Endothelial cell of umbilical vein (primary cell): ENCODE results near the gene NEU2. TPM values are rescaled to one million over a fixed set of nuclear protein-coding genes. Genes with fewer than 3 reads are reported as not detected.

ENCODE experiments used
- BruUV-seq: library from RNA; stranded (reverse); fragments of 400-500 nt; replicated peaks from 2 replicates; lab custom pipeline; 2021; lab: Mats Ljungman, UMichigan
- CTCF ChIA-PET: fragments of 300-600, 350-600 bp; sonication (Branson Sonifier 250); formaldehyde crosslinking; loops from one replicate; lab custom pipeline; 2021; ENCODE audit warnings: antibody characterized with exemption, inconsistent platforms; lab: Charles Lee
- POLR2A ChIA-PET: fragments of 300-600, 350-600 bp; sonication (Branson Sonifier 250); formaldehyde crosslinking; loops from one replicate; lab custom pipeline; 2021; ENCODE audit warnings: antibody characterized with exemption, inconsistent platforms; lab: Charles Lee
- DNase-seq: peaks from one replicate; pipeline ENCODE4 v3.0.0-alpha.2; 2011; ENCODE audit warnings: low read depth, low spot score
- FAIRE-seq: peaks from 2 replicates; lab custom pipeline; 2011; peaks lifted over from hg19 to GRCh38; lab: Jason Lieb, UNC
- H2AFZ ChIP-seq: 2 replicates; pipeline ENCODE4 v1.6.0; 2012; ENCODE audit warnings: low read depth, low read length, control low read depth, inconsistent platforms
- H3K27ac ChIP-seq: 2 replicates; pipeline ENCODE4 v1.5.1; 2011; ENCODE audit warnings: low read depth, mild to moderate bottlenecking, control low read depth, low read length, moderate library complexity; ENCODE audit not compliant: insufficient read depth
- H3K27me3 ChIP-seq, 2 experiments: 2 replicates each; pipeline versions ENCODE4 v1.6.0 to v1.6.1; 2011; ENCODE audit warnings: low read length in 2 of 2, mixed read lengths in 1 of 2; ENCODE audit not compliant: control insufficient read depth in 2 of 2, insufficient read depth in 2 of 2
- H3K36me3 ChIP-seq, 2 experiments: 2 replicates in 1 of 2; 3 replicates in 1 of 2; pipeline ENCODE4 v1.5.1; 2011; ENCODE audit warnings: low read length in 2 of 2, mild to moderate bottlenecking in 1 of 2, moderate library complexity in 1 of 2; ENCODE audit not compliant: control insufficient read depth in 2 of 2, insufficient read depth in 2 of 2; ENCODE audit errors: extremely low read depth in 1 of 2
- H3K4me1 ChIP-seq: 3 replicates; pipeline ENCODE4 v1.5.1; 2011; ENCODE audit warnings: mild to moderate bottlenecking, low read length; ENCODE audit not compliant: control insufficient read depth, insufficient read depth; ENCODE audit errors: extremely low read depth
- H3K4me2 ChIP-seq: 2 replicates; pipeline ENCODE4 v1.6.1; 2011; ENCODE audit warnings: low read length, control low read depth, mixed read lengths; ENCODE audit not compliant: insufficient read depth
- H3K4me3 ChIP-seq, 3 experiments: fragments of 200-600 bp in 1 of 3; sonication (generic), shearing (Covaris generic) in 1 of 3; replicated peaks in 1 of 3; 2 replicates each; pipeline ENCODE4 v1.5.1; 2011 to 2016; ENCODE audit warnings: control low read depth in 3 of 3, low read length in 3 of 3, mild to moderate bottlenecking in 2 of 3, inconsistent platforms in 1 of 3, low read depth in 1 of 3, moderate library complexity in 1 of 3; ENCODE audit not compliant: insufficient read depth in 1 of 3
- H3K79me2 ChIP-seq: 2 replicates; pipeline ENCODE4 v1.6.0; 2012; ENCODE audit warnings: low read length, inconsistent platforms; ENCODE audit not compliant: control insufficient read depth, insufficient read depth
- H3K9ac ChIP-seq: replicated peaks from 2 replicates; pipeline ENCODE3; 2011; ENCODE audit warnings: low read length, control low read depth; ENCODE audit not compliant: insufficient read depth; ENCODE audit errors: extremely low read depth
- H3K9me1 ChIP-seq: replicated peaks from 3 replicates; pipeline ENCODE4 v1.6.0; 2011; ENCODE audit warnings: mild to moderate bottlenecking, low read length; ENCODE audit not compliant: control insufficient read depth, insufficient read depth; ENCODE audit errors: extremely low read depth
- H3K9me3 ChIP-seq: replicated peaks from 2 replicates; pipeline ENCODE4 v1.5.1; 2012; ENCODE audit warnings: low read length, inconsistent platforms; ENCODE audit not compliant: control insufficient read depth, insufficient read depth
- H4K20me1 ChIP-seq: replicated peaks from 2 replicates; pipeline ENCODE3; 2011; ENCODE audit warnings: mild to moderate bottlenecking, low read length; ENCODE audit not compliant: control insufficient read depth, insufficient read depth; ENCODE audit errors: extremely low read depth
- EZH2 ChIP-seq: IDR thresholded peaks from 2 replicates; pipeline ENCODE4 v1.6.1; 2012; ENCODE audit warnings: borderline replicate concordance, low read depth, mild to moderate bottlenecking, moderate library complexity, low read length, inconsistent platforms; ENCODE audit not compliant: severe bottlenecking
- FOS ChIP-seq: IDR thresholded peaks from 2 replicates; pipeline ENCODE4 v1.6.1; 2011; ENCODE audit warnings: mild to moderate bottlenecking, low read length, moderate library complexity, borderline replicate concordance; ENCODE audit not compliant: insufficient read depth
- GATA2 ChIP-seq: IDR thresholded peaks from 2 replicates; pipeline ENCODE4 v1.7.0; 2011; ENCODE audit warnings: low read depth, mild to moderate bottlenecking, moderate library complexity, mixed read lengths, low read length; ENCODE audit not compliant: insufficient read length, insufficient read depth
- JUN ChIP-seq: IDR thresholded peaks from 2 replicates; pipeline ENCODE4 v1.6.1; 2011; ENCODE audit warnings: borderline replicate concordance, low read depth; ENCODE audit not compliant: insufficient read length, insufficient read depth
- POLR2A ChIP-seq: IDR thresholded peaks from 2 replicates; pipeline ENCODE4 v1.6.1; 2012; ENCODE audit warnings: low read depth, mild to moderate bottlenecking, control low read depth, low read length
- POLR2AphosphoS5 ChIP-seq: IDR thresholded peaks from 2 replicates; pipeline ENCODE4 v1.6.1; 2012; ENCODE audit warnings: low read depth, mild to moderate bottlenecking, control low read depth, low read length, moderate library complexity; ENCODE audit not compliant: insufficient read depth
- dilution Hi-C: fragments of 300-500 bp; cut with MboI; formaldehyde crosslinking; loops from one replicate; pipeline ENCODE4 v1.15.0; 2019; ENCODE audit warnings: low sequenced_read_pairs; ENCODE audit not compliant: extremely low pct_ligation_motif_present
- intact Hi-C: fragments of 100-400 bp; cut with micrococcal nuclease; formaldehyde crosslinking; loops from one replicate; pipeline ENCODE4 v1.10.0; 2022
- polyA plus RNA-seq, 4 experiments: library from polyadenylated mRNA; depleted of rRNA in 3 of 4; stranded (reverse) in 3 of 4; unstranded in 1 of 4; fragments of >200 nt; gene quantifications; 2 replicates each; pipeline versions ENCODE4 v1.2.1 to v1.2.3, GENCODE V29; 2011 to 2012; ENCODE audit warnings: missing spikeins in 1 of 4
- total RNA-seq: library from RNA; stranded (reverse); gene quantifications from 2 replicates; pipeline ENCODE4 v1.2.3, GENCODE V29; 2021
- TF ChIP-seq, protein P1 (sequence below): IDR thresholded peaks from 2 replicates; pipeline ENCODE4 v1.6.1; 2011; ENCODE audit not compliant: insufficient read depth, insufficient read length
- TF ChIP-seq, protein P2 (sequence below), 2 donors: IDR thresholded peaks; 1 replicate in 1 of 2; 2 replicates in 1 of 2; pipeline ENCODE4 v1.5.1; 2011; ENCODE audit warnings: low read length in 2 of 2, mild to moderate bottlenecking in 2 of 2, moderate library complexity in 2 of 2, control low read depth in 1 of 2, inconsistent platforms in 1 of 2, low read depth in 1 of 2; ENCODE audit not compliant: insufficient read depth in 1 of 2; ENCODE audit errors: extremely low read depth in 1 of 2

Gene NEU2
- total and polyA plus RNA-seq, 2 donors (not counting 3 experiments of a cell fraction or from before 2014, with no cell fraction given), result not detected

DNA sequence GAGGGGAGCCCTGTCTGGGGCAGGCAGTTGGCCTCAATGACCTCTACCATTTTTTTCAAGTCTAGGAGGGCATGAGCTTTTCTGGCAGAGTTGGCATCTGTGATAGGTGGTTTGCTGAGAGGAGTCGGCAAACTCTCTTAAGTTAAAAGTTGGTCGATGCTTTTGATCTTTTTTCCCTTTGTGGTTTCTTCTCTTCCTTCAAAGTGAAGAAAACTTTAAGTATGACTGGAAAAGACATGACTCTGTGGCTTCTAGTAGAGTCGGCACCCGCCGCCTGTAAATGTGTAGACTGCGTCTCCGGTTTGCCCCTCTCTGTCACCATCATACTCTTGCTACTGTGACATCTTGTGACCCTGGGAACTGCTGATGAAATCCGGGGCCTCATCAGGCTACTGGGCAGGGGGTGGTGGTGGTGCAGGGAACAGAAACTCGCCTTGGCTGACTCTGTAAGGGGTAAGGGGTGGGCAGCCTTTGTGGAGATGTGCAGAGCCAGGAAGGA is 48.8 kb downstream of the NEU2 start:
- Histone ChIP-seq H3K9me3 (no peaks in the 10 kb centered on the region), H3K4me2 (no peak overlapping the region), H2AFZ (no peak overlapping the region), H3K4me3 (no peak overlapping the region), H3K27ac (no peak overlapping the region), H3K9me1 (no peaks in the 10 kb centered on the region), H3K27me3 (no peaks in the 10 kb centered on the region), H3K79me2 (no peaks in the 10 kb centered on the region), H4K20me1 (no peaks in the 10 kb centered on the region), H3K9ac (no peak overlapping the region), H3K36me3 (peaks cover 0 to 19% of the 10 kb centered on the region in 2 experiments), H3K4me1 (peaks cover 40% of the 10 kb centered on the region)
- dilution Hi-C loops (no loop called here), intact Hi-C loops (loop anchor here (10.0 kb wide), 1 partner anchor 334 kb away; no protein-coding TSS in a partner anchor)
- FAIRE-seq, result no peak
- POLR2A ChIA-PET, result no interaction called here
- CTCF ChIA-PET, result interaction anchor here (1.0 kb wide), 1 partner anchor 27 kb away, joined by 5 read pairs; no protein-coding TSS in a partner anchor
- no TSS peak for BruUV-seq
- no peak for TF ChIP-seq EZH2
- no peak for TF ChIP-seq GATA2
- no peak for TF ChIP-seq JUN
- TF ChIP-seq FOS, result no peak
- TF ChIP-seq, protein P1, sequence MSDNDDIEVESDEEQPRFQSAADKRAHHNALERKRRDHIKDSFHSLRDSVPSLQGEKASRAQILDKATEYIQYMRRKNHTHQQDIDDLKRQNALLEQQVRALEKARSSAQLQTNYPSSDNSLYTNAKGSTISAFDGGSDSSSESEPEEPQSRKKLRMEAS, result no peak
- TF ChIP-seq, protein P2, sequence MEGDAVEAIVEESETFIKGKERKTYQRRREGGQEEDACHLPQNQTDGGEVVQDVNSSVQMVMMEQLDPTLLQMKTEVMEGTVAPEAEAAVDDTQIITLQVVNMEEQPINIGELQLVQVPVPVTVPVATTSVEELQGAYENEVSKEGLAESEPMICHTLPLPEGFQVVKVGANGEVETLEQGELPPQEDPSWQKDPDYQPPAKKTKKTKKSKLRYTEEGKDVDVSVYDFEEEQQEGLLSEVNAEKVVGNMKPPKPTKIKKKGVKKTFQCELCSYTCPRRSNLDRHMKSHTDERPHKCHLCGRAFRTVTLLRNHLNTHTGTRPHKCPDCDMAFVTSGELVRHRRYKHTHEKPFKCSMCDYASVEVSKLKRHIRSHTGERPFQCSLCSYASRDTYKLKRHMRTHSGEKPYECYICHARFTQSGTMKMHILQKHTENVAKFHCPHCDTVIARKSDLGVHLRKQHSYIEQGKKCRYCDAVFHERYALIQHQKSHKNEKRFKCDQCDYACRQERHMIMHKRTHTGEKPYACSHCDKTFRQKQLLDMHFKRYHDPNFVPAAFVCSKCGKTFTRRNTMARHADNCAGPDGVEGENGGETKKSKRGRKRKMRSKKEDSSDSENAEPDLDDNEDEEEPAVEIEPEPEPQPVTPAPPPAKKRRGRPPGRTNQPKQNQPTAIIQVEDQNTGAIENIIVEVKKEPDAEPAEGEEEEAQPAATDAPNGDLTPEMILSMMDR (IDR thresholded peaks at IDR 0.05; ENCODE audit: extremely low read depth in 1 of 2, insufficient read depth in 1 of 2, low read depth in 1 of 2, low read length in 2 of 2), result no peak
- TF ChIP-seq POLR2AphosphoS5, result no peak
- no peak for TF ChIP-seq POLR2A
- DNase-seq, result no peak
